Uterus (tissue), 4 donors: ENCODE measurements around the gene FIP1L1. TPM values are rescaled to one million over a fixed set of nuclear protein-coding genes. Genes with fewer than 3 reads are reported as not detected.

Experiments used
- DNase-seq, 2 donors: peaks; one replicate each; pipeline ENCODE4 v3.0.0-alpha.2; 2019 to 2020
- H3K27ac ChIP-seq, 2 donors: fragments of 200-600 bp; sonication (generic); 1 replicate in 1 of 2; 2 replicates in 1 of 2; pipeline ENCODE4 v1.5.1; 2016 to 2018
- H3K27me3 ChIP-seq, 2 donors: fragments of 200-600 bp; sonication (generic); one replicate each; pipeline ENCODE4 v1.5.1; 2018 to 2019; ENCODE audit warnings: control low read depth in 1 of 2
- H3K36me3 ChIP-seq, 2 donors: fragments of 200-600 bp; sonication (generic); one replicate each; pipeline ENCODE4 v1.5.1; 2019; ENCODE audit warnings: control low read depth in 1 of 2
- H3K4me1 ChIP-seq, 2 donors: fragments of 200-600 bp; sonication (generic); one replicate each; pipeline ENCODE4 v1.5.1; 2018 to 2019; ENCODE audit warnings: control low read depth in 1 of 2
- H3K4me3 ChIP-seq, 2 donors: fragments of 200-600 bp; sonication (generic); 1 replicate in 1 of 2; 2 replicates in 1 of 2; pipeline ENCODE4 v1.5.1; 2018 to 2019; ENCODE audit warnings: mild to moderate bottlenecking in 1 of 2
- H3K9me3 ChIP-seq, 2 donors: fragments of 200-600 bp; sonication (generic); one replicate each; pipeline ENCODE4 v1.5.1; 2019; ENCODE audit warnings: control low read depth in 1 of 2
- CTCF ChIP-seq, 4 experiments: fragments of 200-600 bp in 2 of 4; fragments of 450-650 bp in 2 of 4; sonication (generic) in 2 of 4; IDR thresholded peaks; one replicate each; pipeline ENCODE4 v1.5.1; 2016 to 2019; ENCODE audit warnings: antibody characterized with exemption in 4 of 4, mild to moderate bottlenecking in 2 of 4, moderate library complexity in 1 of 4
- POLR2A ChIP-seq, 2 donors: fragments of 450-650 bp; IDR thresholded peaks; one replicate each; pipeline ENCODE4 v1.6.1; 2016; ENCODE audit warnings: antibody characterized with exemption in 2 of 2, mild to moderate bottlenecking in 1 of 2, moderate library complexity in 1 of 2
- intact Hi-C: fragments of 100-400 bp; cut with DNase I; formaldehyde crosslinking; loops from one replicate; pipeline ENCODE4 v1.15.1; 2023; ENCODE audit warnings: low total_unique reads
- total RNA-seq, 4 donors: library from RNA; depleted of rRNA in 3 of 4; stranded (reverse); fragments of >200 nt in 3 of 4; gene quantifications; one replicate each; pipeline versions ENCODE4 v1.1.0 to v1.2.4, GENCODE V29; 2014 to 2023
- donor health status: DM: yes; HTN: yes; CAD: no.

Gene FIP1L1
- total RNA-seq, 4 donors from 2014 or later = 55.1 to 106 (median 69.2) TPM

- Histone ChIP-seq H3K4me3 (no peak overlapping the region), H3K27ac (no peak overlapping the region), H3K36me3 (no peaks in the 10 kb centered on the region), H3K27me3 (no peaks in the 10 kb centered on the region), H3K4me1 (no peaks in the 10 kb centered on the region), H3K9me3 (no peaks in the 10 kb centered on the region)
- DNase-seq = no peak
- TF ChIP-seq CTCF (IDR thresholded peaks at IDR 0.05) = no peak
- no peak for TF ChIP-seq POLR2A (IDR thresholded peaks at IDR 0.05)
- intact Hi-C loops = no loop called here
Observed at GRCh38 chr4:53427366-53427765, 49.9 kb downstream of the FIP1L1 start.

DNA sequence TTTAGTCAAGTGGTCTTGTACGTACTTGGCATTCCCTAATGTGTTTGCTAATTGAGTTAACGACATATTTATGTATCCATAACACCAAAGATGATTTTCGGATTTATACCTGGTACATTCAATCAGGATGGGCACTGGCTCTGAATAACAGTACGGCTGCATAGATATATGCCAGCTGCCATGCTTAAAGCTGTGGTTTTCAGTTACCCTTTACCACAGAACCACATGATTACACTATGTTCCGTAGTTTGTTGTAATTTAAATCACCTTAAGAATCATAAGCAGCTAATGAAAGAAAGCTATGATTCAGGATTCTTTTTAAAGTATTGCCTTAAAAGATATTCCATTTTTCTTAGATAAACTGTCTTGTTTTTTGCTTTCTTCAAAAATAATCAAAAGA, 53.6 kb downstream of the FIP1L1 start:
- intact Hi-C loops = no loop called here
- TF ChIP-seq POLR2A (IDR thresholded peaks at IDR 0.05) (no peak), CTCF (IDR thresholded peaks at IDR 0.05) (no peak)
- H3K36me3 ChIP-seq = no peaks in the 10 kb centered on the region

DNA sequence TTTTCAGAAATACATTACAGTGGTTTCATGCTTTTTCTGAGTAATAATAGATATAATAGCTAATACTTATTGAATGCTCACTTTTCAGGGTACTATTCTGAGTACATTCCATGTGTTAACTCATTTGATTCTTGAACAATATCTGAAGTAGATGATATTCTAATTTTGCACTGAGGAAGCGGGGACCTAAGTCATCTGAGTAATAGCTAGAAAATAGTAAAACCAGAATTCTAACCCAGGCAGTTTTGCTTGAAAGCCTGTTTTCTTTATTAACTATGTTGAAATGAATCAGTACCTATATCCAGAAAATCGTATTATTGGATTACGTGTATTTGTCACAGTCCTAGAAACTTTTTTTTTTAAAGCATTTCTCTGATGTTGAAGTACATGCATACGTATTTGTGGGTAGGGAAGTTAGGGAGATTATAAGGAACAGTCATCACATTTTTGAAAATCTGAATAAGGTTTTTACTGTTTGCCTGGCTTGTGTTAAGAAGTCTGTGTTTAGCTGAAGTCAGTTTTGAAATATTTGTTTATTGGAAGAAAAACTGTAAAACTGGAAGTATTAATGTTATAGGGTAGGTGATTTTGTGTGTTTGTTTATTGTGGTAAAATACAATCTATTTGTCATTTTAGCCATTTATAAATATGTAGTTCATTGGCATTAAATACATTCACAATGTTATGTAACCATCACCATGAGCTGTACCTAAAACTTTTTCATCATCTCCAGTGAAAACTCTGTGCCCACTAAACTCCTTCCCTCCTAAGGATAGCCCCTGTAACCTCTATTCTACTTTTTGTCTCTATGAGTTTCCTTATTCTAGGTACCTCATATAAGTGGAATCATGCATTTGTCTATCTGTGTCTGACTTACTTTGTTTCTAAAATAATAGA, 55.3 kb downstream of the FIP1L1 start:
- H3K36me3 ChIP-seq = no peaks in the 10 kb centered on the region

More for the DNA sequence above, 53.6 kb downstream of the FIP1L1 start:
- H3K4me1 ChIP-seq = no peaks in the 10 kb centered on the region
- no peak overlapping the region for H3K27ac ChIP-seq
- H3K4me3 ChIP-seq = no peak overlapping the region
- H3K9me3 ChIP-seq = no peaks in the 10 kb centered on the region
- DNase-seq = no peak
- H3K27me3 ChIP-seq = no peaks in the 10 kb centered on the region

GRCh38 chr4:53436251-53436650, 58.8 kb downstream of the FIP1L1 start:
- TF ChIP-seq POLR2A (IDR thresholded peaks at IDR 0.05) (no peak), CTCF (IDR thresholded peaks at IDR 0.05) (no peak)
- no peaks in the 10 kb centered on the region for H3K36me3 ChIP-seq

More for the DNA sequence above, 55.3 kb downstream of the FIP1L1 start:
- Histone ChIP-seq H3K4me1 (no peaks in the 10 kb centered on the region), H3K27me3 (no peaks in the 10 kb centered on the region), H3K27ac (no peak overlapping the region), H3K4me3 (no peak overlapping the region), H3K9me3 (no peaks in the 10 kb centered on the region)
- TF ChIP-seq POLR2A (IDR thresholded peaks at IDR 0.05) = no peak
- TF ChIP-seq CTCF (IDR thresholded peaks at IDR 0.05) = no peak
- intact Hi-C loops = no loop called here
- DNase-seq = no peak

DNA sequence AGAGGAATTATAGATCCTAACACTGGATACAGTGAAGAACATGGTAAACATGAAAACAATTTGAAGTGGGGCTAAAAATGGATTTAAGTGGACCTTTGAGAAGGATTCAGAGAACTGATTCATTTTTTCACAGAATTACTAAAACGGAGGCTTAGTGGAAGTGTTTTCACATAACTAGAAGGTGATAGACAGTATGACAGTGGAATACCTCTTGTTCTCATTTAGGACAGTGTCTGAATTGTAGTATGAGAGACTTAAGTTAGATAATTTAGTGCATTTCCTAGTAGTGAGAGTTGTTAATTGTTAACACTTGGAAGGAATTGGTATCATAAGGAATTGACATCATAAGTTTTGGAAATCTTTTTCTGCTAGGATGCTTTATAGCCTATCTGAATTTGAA, 64.1 kb downstream of the FIP1L1 start:
- intact Hi-C loops = no loop called here
- H3K36me3 ChIP-seq = no peaks in the 10 kb centered on the region
- no peaks in the 10 kb centered on the region for H3K4me1 ChIP-seq
- no peak overlapping the region for H3K27ac ChIP-seq
- DNase-seq = no peak
- H3K4me3 ChIP-seq = no peak overlapping the region
- no peaks in the 10 kb centered on the region for H3K27me3 ChIP-seq
- no peaks in the 10 kb centered on the region for H3K9me3 ChIP-seq
- no peak for TF ChIP-seq CTCF (IDR thresholded peaks at IDR 0.05)
- TF ChIP-seq POLR2A (IDR thresholded peaks at IDR 0.05) = no peak

More at GRCh38 chr4:53436251-53436650, 58.8 kb downstream of the FIP1L1 start:
- no peaks in the 10 kb centered on the region for H3K27me3 ChIP-seq
- no peak overlapping the region for H3K4me3 ChIP-seq
- H3K9me3 ChIP-seq = no peaks in the 10 kb centered on the region
- intact Hi-C loops = no loop called here
- DNase-seq = no peak
- H3K27ac ChIP-seq = no peak overlapping the region
- H3K4me1 ChIP-seq = no peaks in the 10 kb centered on the region
